T47D (cell line): Measurements from ENCODE around the gene EFNA2.

Experiments
- DNase-seq, 2 experiments: peaks; one replicate each; pipeline versions ENCODE4 v3.0.0 to v3.0.0-alpha.2; 2011 to 2012; ENCODE audit warnings: low read depth in 1 of 2, low spot score in 1 of 2
- JUND ChIP-seq: IDR thresholded peaks from 2 replicates; pipeline ENCODE4 v1.6.1; 2012; ENCODE audit warnings: low read depth
- in situ Hi-C: cut with HindIII; loops from 2 replicates; pipeline ENCODE4 v1.10.0; 2016; ENCODE audit warnings: low sequenced_read_pairs, low pct_unique_long_range_greater_than_20kb

EFNA2 gene

GRCh38 chr19:1288833-1289685 is 3.4 kb downstream of the EFNA2 start:
- DNase-seq = no peak
- no peak for TF ChIP-seq JUND
- in situ Hi-C loops = no loop called here

GRCh38 chr19:1289686-1290025 is 4.0 kb downstream of the EFNA2 start:
- DNase-seq = no peak
- in situ Hi-C loops = no loop called here
- no peak for TF ChIP-seq JUND

GRCh38 chr19:1290196-1290702 is 4.6 kb downstream of the EFNA2 start:
- TF ChIP-seq JUND = no peak
- DNase-seq = no peak
- in situ Hi-C loops = no loop called here

GRCh38 chr19:1290703-1291651 is 5.3 kb downstream of the EFNA2 start:
- no peak for TF ChIP-seq JUND
- in situ Hi-C loops = no loop called here
- DNase-seq = no peak

- in situ Hi-C loops = no loop called here
- no peak for DNase-seq
These were observed 6.2 kb downstream of the EFNA2 start for GRCh38 chr19:1291761-1292418.

GRCh38 chr19:1292419-1293151 is 6.9 kb downstream of the EFNA2 start:
- no peak for DNase-seq
- in situ Hi-C loops = no loop called here
- TF ChIP-seq JUND = no peak

More at GRCh38 chr19:1291761-1292418, 6.2 kb downstream of the EFNA2 start:
- no peak for TF ChIP-seq JUND

- no peak for TF ChIP-seq JUND
- in situ Hi-C loops = no loop called here
- DNase-seq = no peak
These were observed 8.3 kb downstream of the EFNA2 start for GRCh38 chr19:1293782-1294604.

GRCh38 chr19:1294688-1295087 is 9.0 kb downstream of the EFNA2 start:
- no peak for DNase-seq
- no peak for TF ChIP-seq JUND
- in situ Hi-C loops = no loop called here

- peak in 1 of 2 experiments; percentile 33 for DNase-seq
- in situ Hi-C loops = no loop called here
- TF ChIP-seq JUND = no peak
These were observed 9.7 kb downstream of the EFNA2 start for GRCh38 chr19:1295169-1296012.

GRCh38 chr19:1296078-1296477 is 10.4 kb downstream of the EFNA2 start:
- TF ChIP-seq JUND = no peak
- in situ Hi-C loops = no loop called here
- DNase-seq = no peak
